Mucosa of gallbladder (tissue), 1 donor: ENCODE measurements around the gene TEX10. TPM values are rescaled to one million over a fixed set of nuclear protein-coding genes. Genes with fewer than 3 reads are reported as not detected.
"Not testable (repeated sequence)": the region's sequence is repeated elsewhere in the genome, so short reads cannot be mapped to it uniquely, and the experiment has no call there.

Experiments used
- DNase-seq: peaks from one replicate; pipeline ENCODE4 v3.0.0-alpha.2; 2020; ENCODE audit warnings: low spot score
- total RNA-seq: library from RNA; stranded (reverse); gene quantifications from one replicate; pipeline ENCODE4 v1.2.1, GENCODE V29; 2021
- donor health status: DM: no; HTN: no; CAD: no.

TEX10 gene
- total RNA-seq, 1 donor from 2014 or later = 10.2 TPM

GRCh38 chr9:100346836-100347235 lies 5.9 kb downstream of the TEX10 start:
- no peak for DNase-seq

- no peak for DNase-seq
Observed at GRCh38 chr9:100341889-100342288, 10.9 kb downstream of the TEX10 start.

- DNase-seq = no peak
Observed at GRCh38 chr9:100340224-100340623, 12.5 kb downstream of the TEX10 start.

- not testable (repeated sequence) for DNase-seq
Observed at GRCh38 chr9:100338736-100339135, 14.0 kb downstream of the TEX10 start.

GRCh38 chr9:100324594-100325200 lies 28.0 kb downstream of the TEX10 start:
- DNase-seq = no peak

GRCh38 chr9:100322954-100323536 lies 29.7 kb downstream of the TEX10 start:
- peak; percentile 29 for DNase-seq

GRCh38 chr9:100317706-100318105 lies 35.0 kb downstream of the TEX10 start:
- no peak for DNase-seq

GRCh38 chr9:100315561-100315960 lies 37.2 kb downstream of the TEX10 start:
- no peak for DNase-seq

- no peak for DNase-seq
Observed at GRCh38 chr9:100309992-100310391, 42.8 kb downstream of the TEX10 start.

GRCh38 chr9:100308965-100309564 lies 43.7 kb downstream of the TEX10 start:
- DNase-seq = no peak

GRCh38 chr9:100307080-100307479 lies 45.7 kb downstream of the TEX10 start:
- DNase-seq = no peak

- no peak for DNase-seq
Observed at GRCh38 chr9:100306283-100306682, 46.5 kb downstream of the TEX10 start.

GRCh38 chr9:100303747-100304146 lies 49.0 kb downstream of the TEX10 start:
- DNase-seq = no peak

- DNase-seq = no peak
Observed at GRCh38 chr9:100298378-100298777, 54.4 kb downstream of the TEX10 start.

- no peak for DNase-seq
Observed at GRCh38 chr9:100296407-100296806, 56.3 kb downstream of the TEX10 start.

- peak; percentile 54 for DNase-seq
Observed at GRCh38 chr9:100295240-100295639, 57.5 kb downstream of the TEX10 start.

- no peak for DNase-seq
Observed at GRCh38 chr9:100294806-100295205, 57.9 kb downstream of the TEX10 start.

- no peak for DNase-seq
Observed at GRCh38 chr9:100294341-100294740, 58.4 kb downstream of the TEX10 start.

GRCh38 chr9:100292414-100292813 lies 60.3 kb downstream of the TEX10 start:
- no peak for DNase-seq

- no peak for DNase-seq
Observed at GRCh38 chr9:100290714-100291113, 62.0 kb downstream of the TEX10 start.

- DNase-seq = no peak
Observed at GRCh38 chr9:100287186-100287585, 65.6 kb downstream of the TEX10 start.

- DNase-seq = no peak
Observed at GRCh38 chr9:100286257-100286656, 66.5 kb downstream of the TEX10 start.

- DNase-seq = no peak
Observed at GRCh38 chr9:100285601-100286000, 67.1 kb downstream of the TEX10 start.
